Measurements from ENCODE around the gene HMCES.

DNA sequence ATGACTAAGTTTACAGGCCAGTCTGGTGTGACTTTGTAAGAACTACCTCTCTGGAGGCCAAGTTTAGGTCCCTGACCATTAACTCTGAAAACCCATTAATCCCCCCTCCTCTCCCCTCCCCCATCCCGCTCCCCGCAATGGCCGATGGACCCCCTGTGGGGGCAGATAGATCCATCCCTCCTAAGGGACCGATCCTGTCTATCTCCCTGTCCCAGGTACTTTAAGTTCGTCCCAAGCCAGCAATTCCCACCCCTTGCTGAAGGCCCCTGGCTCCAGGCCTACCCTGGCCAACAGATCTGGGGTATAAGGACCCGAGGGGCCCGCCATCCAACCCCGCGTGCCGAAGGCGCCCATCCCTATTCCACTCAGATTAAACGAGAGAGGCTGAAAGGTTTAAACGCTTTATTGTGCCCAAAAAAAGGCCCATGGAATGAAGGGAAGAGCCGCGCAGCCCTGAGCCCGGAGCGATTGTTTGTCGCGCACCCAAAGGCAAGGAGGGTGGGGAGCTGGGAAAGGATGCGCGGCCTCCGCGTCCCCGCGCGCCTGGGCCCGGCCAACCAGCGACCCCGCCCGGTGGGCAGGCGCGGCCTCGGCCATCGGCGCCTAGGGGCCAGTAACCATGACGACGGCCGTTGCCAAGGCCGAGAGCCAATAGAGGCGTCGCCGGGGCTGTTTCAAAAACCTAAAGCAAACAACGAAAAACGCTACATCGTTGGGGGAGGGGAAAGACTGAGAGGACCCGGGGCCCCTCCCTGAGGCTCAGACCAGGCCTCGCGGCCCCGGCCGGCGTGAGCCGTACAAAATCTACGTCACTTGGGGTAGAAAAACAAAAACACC, 35.9 kb downstream of the HMCES start:
- TF ChIP-seq, protein P1, sequence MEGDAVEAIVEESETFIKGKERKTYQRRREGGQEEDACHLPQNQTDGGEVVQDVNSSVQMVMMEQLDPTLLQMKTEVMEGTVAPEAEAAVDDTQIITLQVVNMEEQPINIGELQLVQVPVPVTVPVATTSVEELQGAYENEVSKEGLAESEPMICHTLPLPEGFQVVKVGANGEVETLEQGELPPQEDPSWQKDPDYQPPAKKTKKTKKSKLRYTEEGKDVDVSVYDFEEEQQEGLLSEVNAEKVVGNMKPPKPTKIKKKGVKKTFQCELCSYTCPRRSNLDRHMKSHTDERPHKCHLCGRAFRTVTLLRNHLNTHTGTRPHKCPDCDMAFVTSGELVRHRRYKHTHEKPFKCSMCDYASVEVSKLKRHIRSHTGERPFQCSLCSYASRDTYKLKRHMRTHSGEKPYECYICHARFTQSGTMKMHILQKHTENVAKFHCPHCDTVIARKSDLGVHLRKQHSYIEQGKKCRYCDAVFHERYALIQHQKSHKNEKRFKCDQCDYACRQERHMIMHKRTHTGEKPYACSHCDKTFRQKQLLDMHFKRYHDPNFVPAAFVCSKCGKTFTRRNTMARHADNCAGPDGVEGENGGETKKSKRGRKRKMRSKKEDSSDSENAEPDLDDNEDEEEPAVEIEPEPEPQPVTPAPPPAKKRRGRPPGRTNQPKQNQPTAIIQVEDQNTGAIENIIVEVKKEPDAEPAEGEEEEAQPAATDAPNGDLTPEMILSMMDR (IDR thresholded peaks at IDR 0.05), result no peak
- peak; percentile 41 to 77 (median 67) for TF ChIP-seq POLR2AphosphoS5 (IDR thresholded peaks at IDR 0.05)
